Activated CD8-positive, alpha-beta memory T cell treated with anti-CD3 and anti-CD28 coated beads for 36 hours (primary cell): ENCODE measurements around the gene CFAP46. TPM values are rescaled to one million over a fixed set of nuclear protein-coding genes. Genes with fewer than 3 reads are reported as not detected.
"Not testable (repeated sequence)": the region's sequence is repeated elsewhere in the genome, so short reads cannot be mapped to it uniquely, and the experiment has no call there.

Experiments
- CTCF ChIA-PET: fragments of 350-600 bp; sonication (Branson Sonifier 250); formaldehyde crosslinking; loops from one replicate; lab custom pipeline; 2021; ENCODE audit warnings: antibody characterized with exemption; lab: Charles Lee
- POLR2A ChIA-PET: fragments of 350-600 bp; sonication (Branson Sonifier 250); formaldehyde crosslinking; loops from one replicate; lab custom pipeline; 2021; ENCODE audit warnings: antibody characterized with exemption; lab: Charles Lee
- total RNA-seq, 2 experiments: library from RNA; stranded (reverse); gene quantifications; one replicate each; pipeline ENCODE4 v1.2.3, GENCODE V29; 2021

Gene CFAP46
- total RNA-seq, 2 experiments from 2014 or later: 0.19 TPM; not detected in 1

DNA sequence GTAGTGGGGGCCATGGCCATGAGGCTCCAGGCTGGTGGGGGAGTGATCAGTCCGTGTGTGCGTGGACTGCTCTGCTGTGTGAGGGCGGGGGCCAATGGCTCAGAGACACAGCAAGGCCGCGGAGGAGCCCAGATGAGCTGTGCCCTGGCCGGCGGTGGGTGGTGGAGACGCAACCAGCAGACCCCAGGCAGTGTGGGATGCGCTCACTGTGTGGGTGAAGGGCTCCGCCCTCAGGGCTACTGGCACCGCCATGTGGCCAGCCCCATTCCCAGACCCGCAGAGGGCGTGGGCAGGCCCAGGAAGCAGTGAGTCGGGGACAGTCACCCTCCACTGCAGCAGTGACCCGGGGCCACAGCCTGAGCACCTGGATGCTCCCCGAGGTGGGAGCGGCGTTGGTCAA, 165.5 kb downstream of the CFAP46 start:
- CTCF ChIA-PET: no interaction called here
- POLR2A ChIA-PET: no interaction called here

DNA sequence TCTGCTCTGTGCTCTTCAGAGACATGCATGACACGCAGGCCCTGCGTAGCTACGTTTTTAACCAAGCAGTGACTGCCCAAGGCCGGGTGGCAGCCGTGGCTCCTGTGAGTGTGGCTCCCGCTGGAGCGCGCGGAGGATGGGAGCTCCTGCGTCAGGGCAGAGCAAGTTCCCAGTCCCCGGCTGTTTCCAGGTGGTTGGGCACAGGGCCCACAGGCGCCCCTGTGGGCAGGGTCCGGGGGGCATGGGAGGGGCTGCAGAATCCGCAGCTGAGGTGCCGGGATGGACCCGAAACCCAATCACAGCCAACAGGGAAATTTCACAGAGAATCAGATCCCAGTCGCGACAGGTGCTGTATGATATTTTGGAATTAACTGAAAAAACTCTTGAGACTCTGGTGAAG, 166.2 kb downstream of the CFAP46 start:
- ChIA-PET POLR2A (no interaction called here), CTCF (no interaction called here)

DNA sequence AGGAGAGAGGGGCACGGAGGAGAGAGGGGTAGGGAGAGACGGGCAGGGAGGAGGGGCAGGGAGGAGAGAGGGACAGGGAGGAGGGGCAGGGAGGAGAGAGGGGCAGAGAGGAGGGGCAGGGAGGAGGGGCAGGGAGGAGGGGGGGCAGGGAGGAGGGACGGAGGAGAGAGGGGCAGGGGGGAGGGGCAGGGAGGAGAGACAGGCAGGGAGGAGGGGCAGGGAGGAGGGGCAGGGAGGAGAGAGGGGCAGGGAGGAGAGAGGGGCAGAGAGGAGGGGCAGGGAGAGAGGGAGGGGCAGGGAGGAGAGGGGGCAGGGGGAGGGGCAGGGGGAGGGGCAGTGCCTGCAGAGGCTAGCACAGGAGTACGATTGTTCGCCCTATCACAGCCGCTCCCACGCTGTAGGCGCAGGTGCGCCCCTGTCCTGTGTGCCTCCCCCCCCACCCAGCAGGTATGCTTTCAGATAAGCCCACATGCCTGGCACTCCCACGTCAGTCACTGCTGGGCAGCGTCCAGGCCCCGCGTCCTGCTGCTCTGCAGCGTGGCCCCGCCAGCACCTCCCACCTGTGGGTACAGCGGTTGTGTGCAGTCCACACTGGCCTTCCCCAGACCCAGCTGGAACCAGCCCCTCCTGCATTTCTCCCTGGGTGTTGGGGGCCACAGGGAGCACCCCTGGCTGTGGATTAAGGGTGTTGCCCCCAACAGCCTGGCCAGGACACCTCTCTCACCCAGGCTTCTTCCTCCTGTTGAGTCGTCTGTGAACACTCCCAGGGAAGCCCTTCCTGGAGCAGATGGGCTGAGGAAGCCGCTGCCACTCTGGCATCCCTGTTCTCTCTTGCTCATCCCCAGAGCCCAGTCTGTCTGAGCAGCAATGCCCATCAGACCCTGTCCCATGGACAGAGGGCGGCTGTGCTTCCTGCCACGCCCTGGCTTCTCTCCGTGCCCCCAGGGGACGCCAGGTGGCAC, 167.2 kb downstream of the CFAP46 start:
- CTCF ChIA-PET: no interaction called here
- POLR2A ChIA-PET: no interaction called here

DNA sequence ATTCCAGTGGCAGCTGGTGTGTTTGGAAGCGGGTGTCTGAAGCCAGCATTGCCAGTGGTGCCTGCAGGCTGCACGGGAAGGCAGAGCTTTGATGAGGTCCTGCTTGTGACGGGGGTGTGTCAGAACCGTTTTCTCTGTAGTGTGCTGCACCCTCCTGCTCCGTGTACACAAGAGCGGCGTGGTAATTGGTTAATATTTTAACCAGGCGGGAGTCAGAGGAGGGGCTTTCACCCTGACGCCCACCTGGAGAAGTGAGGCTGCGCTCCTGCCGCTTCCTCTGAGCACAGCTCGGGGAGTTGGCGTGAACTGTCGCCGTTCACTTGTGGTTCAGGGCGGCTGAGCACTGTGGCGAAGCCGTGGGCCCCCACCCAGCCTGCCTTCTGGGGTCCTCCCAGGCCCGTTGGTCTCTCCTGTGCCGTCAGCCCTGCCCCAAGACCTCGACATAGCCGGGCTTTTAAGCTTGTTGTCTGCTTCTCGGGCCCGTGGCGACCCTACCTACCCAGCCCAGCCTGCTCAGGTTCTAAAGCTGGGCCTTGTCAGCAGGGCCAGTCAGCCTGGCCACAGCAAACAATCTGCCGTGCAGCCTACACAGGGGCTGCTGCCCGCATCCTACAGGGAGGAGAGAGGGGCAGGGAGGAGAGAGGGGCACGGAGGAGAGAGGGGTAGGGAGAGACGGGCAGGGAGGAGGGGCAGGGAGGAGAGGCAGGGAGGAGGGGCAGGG, 168.0 kb downstream of the CFAP46 start:
- CTCF ChIA-PET: no interaction called here
- POLR2A ChIA-PET: no interaction called here

DNA sequence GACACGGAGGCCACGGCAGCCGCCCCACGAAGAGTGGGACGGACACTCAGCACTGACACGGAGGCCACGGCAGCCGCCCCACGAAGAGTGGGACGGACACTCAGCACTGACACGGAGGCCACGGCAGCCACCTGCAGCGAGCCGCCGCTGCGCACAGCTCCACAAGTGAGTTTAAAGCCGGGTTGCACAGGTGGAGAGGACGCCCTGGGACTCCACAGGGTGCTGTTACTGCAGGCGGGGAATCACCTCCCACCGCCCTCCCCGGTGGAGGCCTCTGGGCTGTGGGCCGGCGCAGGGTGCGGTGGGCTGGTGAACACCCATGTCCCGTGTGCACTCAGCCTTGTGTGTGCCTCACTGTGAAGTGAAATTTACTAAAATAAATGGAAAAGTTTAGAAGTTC, 169.6 kb downstream of the CFAP46 start:
- POLR2A ChIA-PET, CTCF ChIA-PET: not testable (repeated sequence)

DNA sequence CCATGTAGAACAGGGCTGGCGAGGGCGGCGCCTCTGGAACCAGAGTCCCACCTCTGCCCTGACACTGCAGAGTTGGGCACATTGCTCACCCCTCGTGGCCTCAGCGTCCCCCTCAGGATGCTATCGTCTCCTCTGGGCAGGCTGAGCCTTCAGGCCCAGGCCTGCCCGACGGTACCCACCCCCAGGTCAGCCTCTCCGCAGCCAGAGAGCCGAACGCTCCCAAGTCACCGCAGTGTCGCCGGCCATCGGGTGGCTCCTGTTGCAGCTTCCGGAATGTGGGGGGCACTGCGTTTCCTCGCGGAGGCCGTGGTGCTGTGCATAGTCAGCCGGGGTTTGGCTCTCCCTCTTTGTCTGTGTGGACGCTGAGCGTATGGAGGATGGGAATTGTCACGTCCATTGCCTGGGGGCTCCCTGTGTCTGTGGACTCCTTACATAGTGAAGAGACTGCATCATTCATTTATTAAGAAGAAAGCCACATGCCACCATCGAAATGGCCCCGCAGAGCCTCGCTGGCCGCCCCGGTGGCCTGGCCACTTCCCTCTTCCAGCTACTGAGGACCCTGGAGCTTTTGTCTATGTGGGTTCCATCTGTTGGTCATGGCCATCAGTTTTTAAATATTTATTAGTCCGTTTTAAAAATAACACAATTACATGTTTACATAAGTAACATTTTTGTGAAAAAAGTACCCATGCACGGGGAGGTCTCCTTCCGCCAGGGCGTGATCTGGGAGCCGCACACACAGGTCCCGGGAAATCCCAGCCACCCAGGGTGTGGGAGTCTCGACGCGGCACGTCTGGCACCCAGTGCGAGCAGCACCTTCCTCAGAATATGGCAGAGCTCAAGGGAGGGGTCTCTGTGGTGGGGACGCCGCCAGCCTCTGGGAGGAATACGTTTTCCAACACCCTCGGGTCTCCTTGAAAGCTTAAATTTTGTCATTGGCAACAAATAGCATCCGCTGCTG, 172.0 kb downstream of the CFAP46 start:
- ChIA-PET CTCF (no interaction called here), POLR2A (no interaction called here)

DNA sequence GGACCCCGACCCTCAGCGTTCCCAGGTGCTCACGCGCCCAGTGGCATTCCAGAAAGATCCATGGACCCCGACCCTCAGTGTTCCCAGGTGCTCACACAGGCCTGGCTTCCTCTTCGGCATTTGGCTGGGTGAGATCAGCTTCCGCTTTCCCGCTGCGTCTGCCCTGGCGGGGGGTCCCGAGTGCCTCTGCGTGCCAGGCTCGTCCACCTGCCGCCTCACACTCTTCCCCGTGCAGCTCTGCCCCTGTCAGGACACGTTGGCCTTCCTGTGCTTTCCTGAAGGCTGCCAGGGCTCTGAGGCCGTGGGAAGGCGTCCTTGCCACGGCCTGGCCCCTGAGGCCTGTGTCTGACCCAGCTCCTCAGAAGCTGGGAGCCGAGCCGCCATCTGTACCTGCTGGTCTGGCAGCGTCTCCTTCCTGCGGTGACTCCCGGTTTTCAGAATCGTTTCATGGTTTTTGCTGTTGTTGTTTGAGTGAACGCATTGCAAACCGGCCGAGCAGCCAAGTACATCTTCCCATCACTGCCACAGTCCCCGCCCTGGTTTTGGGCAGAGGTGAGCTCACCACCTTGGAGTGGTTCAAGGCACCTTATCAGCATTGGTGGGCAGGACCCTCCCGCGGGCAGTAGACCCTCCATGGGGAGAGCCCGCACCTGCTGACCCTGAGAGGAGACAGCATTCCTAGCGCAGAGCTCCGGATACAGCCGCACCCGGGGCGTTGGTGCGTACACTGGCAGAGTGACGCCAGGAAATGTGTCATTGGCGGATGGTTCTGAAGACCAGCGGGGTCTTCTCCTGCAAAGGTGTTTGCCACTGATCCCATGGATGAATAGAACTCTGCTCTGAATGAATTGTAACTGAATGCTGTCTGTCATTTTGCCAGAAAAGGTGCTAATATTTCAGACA, 173.8 kb downstream of the CFAP46 start:
- POLR2A ChIA-PET: no interaction called here
- CTCF ChIA-PET: no interaction called here

DNA sequence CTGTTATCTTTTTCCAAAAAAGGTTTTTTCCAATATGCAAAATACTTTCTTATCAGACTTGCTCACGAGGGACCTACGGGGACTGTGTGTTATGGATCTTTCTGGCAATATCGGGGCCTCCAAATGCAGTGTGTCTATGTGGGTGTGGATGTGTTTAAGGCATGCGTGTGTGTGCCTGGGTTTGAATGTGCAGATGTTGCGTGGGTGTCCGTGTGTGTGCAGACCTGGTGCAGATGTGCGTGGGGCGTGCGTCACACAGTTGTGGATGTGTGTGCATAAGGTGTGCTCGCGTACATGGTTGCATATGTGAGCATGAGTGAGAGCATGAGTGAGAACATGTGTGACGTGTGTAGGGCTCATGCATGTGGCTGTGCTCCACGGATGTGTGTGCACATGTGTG, 176.1 kb downstream of the CFAP46 start:
- CTCF ChIA-PET: no interaction called here
- POLR2A ChIA-PET: no interaction called here

DNA sequence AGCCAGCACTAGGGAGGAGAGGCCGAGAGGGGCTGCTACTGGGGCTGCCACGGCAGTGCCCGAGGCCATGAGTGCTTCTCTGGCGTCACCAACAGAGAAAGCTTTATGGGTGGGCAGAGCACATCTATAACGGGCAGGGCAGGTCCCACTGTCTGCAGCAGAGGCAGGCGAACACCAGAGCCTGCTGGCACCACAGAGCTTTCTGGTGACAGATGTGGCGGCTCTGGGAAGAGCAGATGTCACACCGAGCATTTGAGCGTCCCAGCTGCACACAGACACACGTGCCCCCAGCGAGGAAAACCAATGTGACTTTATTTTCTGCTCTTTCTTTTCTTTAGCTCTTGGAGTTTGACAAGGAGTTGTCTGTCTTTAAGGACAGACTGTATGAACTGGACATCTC, 176.9 kb downstream of the CFAP46 start:
- ChIA-PET POLR2A (no interaction called here), CTCF (no interaction called here)

DNA sequence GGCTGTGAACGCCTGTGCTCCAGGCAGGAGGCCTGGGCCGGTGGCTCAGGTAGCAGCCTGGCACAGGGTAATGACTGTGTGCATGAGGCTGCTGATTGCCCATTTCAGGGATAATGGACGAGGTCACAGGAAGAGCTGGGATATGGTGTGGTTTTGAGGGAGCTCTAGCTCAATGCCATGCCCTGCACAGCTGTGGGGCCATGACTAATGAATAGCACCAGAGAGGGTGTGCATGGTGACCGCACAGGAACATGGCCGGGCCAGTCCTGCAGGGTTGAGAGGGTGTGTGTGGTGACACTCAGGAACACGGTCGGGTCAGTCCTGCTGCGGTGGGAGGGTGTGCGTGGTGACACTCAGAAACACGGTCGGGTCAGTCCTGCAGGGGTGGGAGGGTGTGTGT, 178.3 kb downstream of the CFAP46 start:
- ChIA-PET CTCF (no interaction called here), POLR2A (no interaction called here)

DNA sequence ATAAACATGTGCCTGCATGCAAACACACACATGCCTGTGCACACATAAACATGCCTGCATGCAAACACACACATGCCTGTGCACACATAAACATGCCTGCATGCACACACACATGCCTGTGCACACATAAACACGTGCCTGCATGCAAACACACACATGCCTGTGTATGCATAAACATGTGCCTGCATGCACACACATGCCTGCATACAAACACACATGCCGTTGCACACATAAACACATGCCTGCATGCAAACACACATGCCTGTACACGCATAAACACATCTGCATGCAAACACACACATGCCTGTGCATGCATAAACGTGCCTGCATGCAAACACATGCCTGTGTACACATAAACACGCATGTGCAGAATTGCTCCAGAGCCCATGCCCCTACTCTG, 178.8 kb downstream of the CFAP46 start:
- CTCF ChIA-PET: no interaction called here
- POLR2A ChIA-PET: no interaction called here

DNA sequence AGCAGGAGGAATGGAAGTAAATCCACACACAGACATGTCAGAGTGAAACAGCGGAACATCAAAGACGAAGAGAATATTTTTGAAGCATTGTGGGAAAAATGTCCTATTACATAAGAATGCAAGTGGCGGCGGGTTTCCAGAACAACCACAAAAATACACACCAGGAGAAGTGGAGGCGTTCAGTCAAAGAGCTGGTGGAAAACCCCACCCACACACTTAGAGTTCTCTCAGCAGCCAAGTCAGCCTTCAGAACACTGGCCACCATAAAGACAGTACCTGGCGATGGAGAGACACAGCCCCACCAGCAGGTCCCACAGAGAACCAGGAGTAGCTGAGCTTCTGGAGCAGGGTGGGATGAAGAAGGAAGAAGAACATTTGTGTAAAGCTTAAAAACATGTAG, 180.1 kb downstream of the CFAP46 start:
- POLR2A ChIA-PET: no interaction called here
- CTCF ChIA-PET: no interaction called here

DNA sequence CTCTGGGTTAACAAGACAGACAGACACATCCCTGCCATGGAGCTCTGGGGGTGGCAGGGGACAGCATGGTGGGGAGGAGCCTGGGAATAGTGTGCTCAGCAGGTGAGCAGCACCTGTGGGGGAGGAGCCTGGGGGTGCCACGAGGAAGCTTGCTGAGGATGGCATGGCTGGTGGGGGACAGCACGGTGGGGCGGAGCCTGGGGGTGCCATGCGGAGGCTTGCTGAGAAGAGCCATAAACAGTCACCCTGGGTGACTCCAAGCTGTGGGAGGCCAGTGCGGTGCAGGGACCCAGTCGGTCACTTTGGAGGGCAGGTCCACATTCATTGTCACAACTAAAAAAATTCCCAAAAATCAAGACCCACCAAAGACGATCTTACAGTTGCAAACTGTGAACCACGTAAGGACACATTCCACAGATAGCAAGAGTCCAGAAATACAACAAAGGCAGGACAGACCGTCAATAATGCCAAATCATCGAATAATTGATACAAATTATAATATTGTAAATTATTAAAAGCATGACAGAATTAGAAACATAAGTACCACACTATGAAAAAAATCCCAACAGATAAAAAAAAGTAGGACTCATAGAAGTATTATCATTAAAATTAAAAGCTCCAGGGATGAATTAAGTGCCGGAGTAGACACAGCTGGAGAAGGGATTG, 180.8 kb downstream of the CFAP46 start:
- POLR2A ChIA-PET: no interaction called here
- CTCF ChIA-PET: no interaction called here

DNA sequence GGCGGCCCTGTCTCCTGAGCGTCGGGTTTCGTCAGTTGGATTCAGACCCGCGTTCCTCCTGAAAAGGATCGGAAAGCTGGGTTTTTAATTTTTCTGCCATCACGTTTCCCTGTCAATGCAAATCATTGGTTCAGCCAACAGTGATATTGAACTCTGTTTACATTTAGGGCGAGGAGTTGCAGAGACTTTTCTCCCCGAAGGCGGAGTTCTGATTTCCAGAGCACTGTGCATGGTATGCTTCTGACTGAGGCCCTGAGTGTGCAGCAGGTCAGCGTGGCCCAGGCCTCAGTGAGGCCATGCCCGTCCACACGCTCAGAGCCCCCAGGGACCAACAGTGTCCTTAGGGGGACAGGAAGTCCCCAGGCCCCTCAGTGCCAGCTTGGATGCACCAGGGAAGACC, 183.5 kb downstream of the CFAP46 start:
- CTCF ChIA-PET: no interaction called here
- POLR2A ChIA-PET: no interaction called here
